Left kidney (tissue), 2 donors: ENCODE data around the gene USHBP1. TPM values are rescaled to one million over a fixed set of nuclear protein-coding genes. Genes with fewer than 3 reads are reported as not detected.

ENCODE experiments used
- DNase-seq: peaks from one replicate; pipeline ENCODE4 v3.0.0-alpha.2; 2013
- polyA plus RNA-seq: library from polyadenylated mRNA; unstranded; fragments of 120-200 nt; gene quantifications from one replicate; pipeline ENCODE4 v1.2.1, GENCODE V29; 2013; ENCODE audit not compliant: insufficient read length

The USHBP1 gene
- polyA plus RNA-seq, 1 donor, result 5.4 TPM

- DNase-seq, result no peak
These were observed 24.3 kb downstream of the USHBP1 start for GRCh38 chr19:17240062-17240752.

GRCh38 chr19:17237747-17238706 is 26.5 kb downstream of the USHBP1 start:
- no peak for DNase-seq

GRCh38 chr19:17236811-17237543 is 27.6 kb downstream of the USHBP1 start:
- no peak for DNase-seq

- DNase-seq, result no peak
These were observed 28.4 kb downstream of the USHBP1 start for GRCh38 chr19:17235971-17236777.

GRCh38 chr19:17235300-17235970 is 29.1 kb downstream of the USHBP1 start:
- no peak for DNase-seq

GRCh38 chr19:17234911-17235299 is 29.6 kb downstream of the USHBP1 start:
- DNase-seq, result no peak

- no peak for DNase-seq
These were observed 32.3 kb downstream of the USHBP1 start for GRCh38 chr19:17232258-17232657.

GRCh38 chr19:17229890-17230289 is 34.7 kb downstream of the USHBP1 start:
- no peak for DNase-seq

GRCh38 chr19:17227798-17228367 is 36.7 kb downstream of the USHBP1 start:
- no peak for DNase-seq

GRCh38 chr19:17226002-17226933 is 38.3 kb downstream of the USHBP1 start, which contains the start of gene OCEL1:
TSS of gene OCEL1 (plus strand) at chr19:17226226. CDS start at chr19:17226248, 22 bp downstream.
- DNase-seq, result peak; percentile 97

- no peak for DNase-seq
These were observed 39.5 kb downstream of the USHBP1 start for GRCh38 chr19:17225053-17225452.

- no peak for DNase-seq
These were observed 44.3 kb downstream of the USHBP1 start for GRCh38 chr19:17220207-17220758.

GRCh38 chr19:17219286-17219685 is 45.3 kb downstream of the USHBP1 start:
- no peak for DNase-seq

GRCh38 chr19:17216058-17216670 is 48.4 kb downstream of the USHBP1 start:
- no peak for DNase-seq

GRCh38 chr19:17215127-17215971 is 49.2 kb downstream of the USHBP1 start, which contains the start of gene USE1:
TSS of gene USE1 (plus strand) at chr19:17215357. CDS start at chr19:17215406, 49 bp downstream.
- DNase-seq, result peak; percentile 93

- no peak for DNase-seq
These were observed 49.9 kb downstream of the USHBP1 start for GRCh38 chr19:17214508-17215126.

- no peak for DNase-seq
These were observed 51.2 kb downstream of the USHBP1 start for GRCh38 chr19:17213334-17213733.
